C4-2B (cell line): ENCODE measurements around the gene RPAIN.

Experiments
- ZFX ChIP-seq: fragments of 450-650 bp; IDR thresholded peaks from 2 replicates; pipeline ENCODE4 v1.6.1; 2017
- TF ChIP-seq, protein P1 (sequence below): fragments of 450-650 bp; conservative IDR thresholded peaks from 2 replicates; pipeline ENCODE4 v1.5.1; 2017; ENCODE audit warnings: mild to moderate bottlenecking

DNA sequence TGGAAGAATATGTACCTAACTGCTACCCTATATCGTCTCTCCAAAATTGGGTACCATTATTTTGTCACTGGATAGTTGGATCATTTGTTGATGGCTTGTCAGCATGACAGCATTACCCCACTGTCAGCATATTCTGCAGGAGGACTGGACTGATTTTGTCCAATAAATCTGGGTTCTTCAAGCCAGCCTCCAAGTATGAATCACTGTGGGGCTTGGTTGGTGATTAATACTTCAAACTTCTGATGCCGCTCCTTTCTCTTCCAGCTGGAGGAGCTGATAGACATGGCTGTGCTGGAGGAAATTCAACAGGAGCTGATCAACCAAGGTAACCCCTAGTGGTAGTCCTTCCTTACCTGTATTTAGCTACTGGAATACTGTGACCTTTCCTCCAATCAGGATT is 2.5 kb downstream of the RPAIN start:
- TF ChIP-seq, protein P1, sequence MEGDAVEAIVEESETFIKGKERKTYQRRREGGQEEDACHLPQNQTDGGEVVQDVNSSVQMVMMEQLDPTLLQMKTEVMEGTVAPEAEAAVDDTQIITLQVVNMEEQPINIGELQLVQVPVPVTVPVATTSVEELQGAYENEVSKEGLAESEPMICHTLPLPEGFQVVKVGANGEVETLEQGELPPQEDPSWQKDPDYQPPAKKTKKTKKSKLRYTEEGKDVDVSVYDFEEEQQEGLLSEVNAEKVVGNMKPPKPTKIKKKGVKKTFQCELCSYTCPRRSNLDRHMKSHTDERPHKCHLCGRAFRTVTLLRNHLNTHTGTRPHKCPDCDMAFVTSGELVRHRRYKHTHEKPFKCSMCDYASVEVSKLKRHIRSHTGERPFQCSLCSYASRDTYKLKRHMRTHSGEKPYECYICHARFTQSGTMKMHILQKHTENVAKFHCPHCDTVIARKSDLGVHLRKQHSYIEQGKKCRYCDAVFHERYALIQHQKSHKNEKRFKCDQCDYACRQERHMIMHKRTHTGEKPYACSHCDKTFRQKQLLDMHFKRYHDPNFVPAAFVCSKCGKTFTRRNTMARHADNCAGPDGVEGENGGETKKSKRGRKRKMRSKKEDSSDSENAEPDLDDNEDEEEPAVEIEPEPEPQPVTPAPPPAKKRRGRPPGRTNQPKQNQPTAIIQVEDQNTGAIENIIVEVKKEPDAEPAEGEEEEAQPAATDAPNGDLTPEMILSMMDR, result no peak
- no peak for TF ChIP-seq ZFX
